HTERT RPE-1 (cell line): ENCODE results near the gene HCFC2.
"Not testable (repeated sequence)": the region's sequence is repeated elsewhere in the genome, so short reads cannot be mapped to it uniquely, and the experiment has no call there.

Experiments used
- in situ Hi-C: fragments of 300-500 bp; cut with MboI; formaldehyde crosslinking; loops from 4 replicates; pipeline ENCODE4 v1.14.3; 2020; ENCODE audit warnings: low sequenced_read_pairs

Gene HCFC2

GRCh38 chr12:104114834-104115586 is 50.7 kb downstream of the HCFC2 start:
- in situ Hi-C loops, result not testable (repeated sequence)

- in situ Hi-C loops, result no loop called here
Observed at GRCh38 chr12:104115587-104115975, 51.2 kb downstream of the HCFC2 start.

- in situ Hi-C loops, result no loop called here
Observed at GRCh38 chr12:104121001-104121400, 56.7 kb downstream of the HCFC2 start.

GRCh38 chr12:104122298-104122697 is 58.0 kb downstream of the HCFC2 start:
- in situ Hi-C loops, result no loop called here

GRCh38 chr12:104126548-104126947 is 62.2 kb downstream of the HCFC2 start:
- in situ Hi-C loops, result no loop called here

GRCh38 chr12:104130760-104131159 is 66.4 kb downstream of the HCFC2 start:
- in situ Hi-C loops, result no loop called here

- in situ Hi-C loops, result no loop called here
Observed at GRCh38 chr12:104131609-104132008, 67.3 kb downstream of the HCFC2 start.

GRCh38 chr12:104132351-104132956 is 68.1 kb downstream of the HCFC2 start:
- in situ Hi-C loops, result no loop called here

GRCh38 chr12:104133321-104133720 is 69.0 kb downstream of the HCFC2 start:
- in situ Hi-C loops, result no loop called here

GRCh38 chr12:104133866-104134265 is 69.5 kb downstream of the HCFC2 start:
- in situ Hi-C loops, result no loop called here

GRCh38 chr12:104134882-104135281 is 70.6 kb downstream of the HCFC2 start:
- in situ Hi-C loops, result no loop called here

- in situ Hi-C loops, result no loop called here
Observed at GRCh38 chr12:104136577-104136976, 72.2 kb downstream of the HCFC2 start.

- in situ Hi-C loops, result no loop called here
Observed at GRCh38 chr12:104137001-104137901, 72.9 kb downstream of the HCFC2 start.

- in situ Hi-C loops, result no loop called here
Observed at GRCh38 chr12:104137902-104138796, 73.8 kb downstream of the HCFC2 start, which contains the start of gene NFYB. TSS of gene NFYB (minus strand) at chr12:104138210. CDS start at chr12:104135453, 2,757 bp downstream.

GRCh38 chr12:104138797-104139152 is 74.4 kb downstream of the HCFC2 start:
- in situ Hi-C loops, result no loop called here

- in situ Hi-C loops, result no loop called here
Observed at GRCh38 chr12:104142543-104142942, 78.2 kb downstream of the HCFC2 start.

- in situ Hi-C loops, result no loop called here
Observed at GRCh38 chr12:104143002-104143401, 78.7 kb downstream of the HCFC2 start.

- in situ Hi-C loops, result no loop called here
Observed at GRCh38 chr12:104143918-104144317, 79.6 kb downstream of the HCFC2 start.

GRCh38 chr12:104147346-104147745 is 83.0 kb downstream of the HCFC2 start:
- in situ Hi-C loops, result no loop called here

GRCh38 chr12:104150416-104150815 is 86.1 kb downstream of the HCFC2 start:
- in situ Hi-C loops, result no loop called here
